Gastrocnemius medialis (tissue), 4 donors: ENCODE measurements around the gene ADARB2.

Experiments
- CTCF ChIP-seq, 5 experiments: fragments of 450-650 bp in 3 of 5; fragments of 200-600 bp in 2 of 5; sonication (generic) in 2 of 5; IDR thresholded peaks in 4 of 5; conservative IDR thresholded peaks in 1 of 5; 1 replicate in 4 of 5; 2 replicates in 1 of 5; pipeline ENCODE4 v1.5.1; 2016 to 2019; ENCODE audit warnings: antibody characterized with exemption in 5 of 5, mild to moderate bottlenecking in 3 of 5, moderate library complexity in 3 of 5
- POLR2A ChIP-seq, 2 donors: fragments of 450-650 bp; IDR thresholded peaks; one replicate each; pipeline ENCODE4 v1.6.1; 2017; ENCODE audit warnings: antibody characterized with exemption in 2 of 2, mild to moderate bottlenecking in 2 of 2, moderate library complexity in 2 of 2

- TF ChIP-seq CTCF (IDR thresholded peaks at IDR 0.05 in 4 of 5, conservative IDR thresholded peaks at IDR 0.05 in 1 of 5) (no peak), POLR2A (IDR thresholded peaks at IDR 0.05) (no peak)
Observed at GRCh38 chr10:1190052-1190395, 547.3 kb downstream of the ADARB2 start.
